Activated gamma-delta T cell treated with Interleukin-2 at 50 U/mL for 16 hours (primary cell): Measurements from ENCODE around the gene BLOC1S4.
"Not testable (repeated sequence)": the region's sequence is repeated elsewhere in the genome, so short reads cannot be mapped to it uniquely, and the experiment has no call there.

Source experiments
- DNase-seq: peaks from one replicate; pipeline ENCODE4 v3.0.0-alpha.2; 2020

Gene BLOC1S4

GRCh38 chr4:6716018-6716911 is at the start of gene BLOC1S4:
BLOC1S4 (plus strand) TSS chr4:6716174; CDS start chr4:6716210, 36 bp downstream.
- peak; percentile 86 for DNase-seq

GRCh38 chr4:6668391-6668790 is 47.6 kb upstream of the BLOC1S4 start:
- no peak for DNase-seq

GRCh38 chr4:6671648-6672047 is 44.3 kb upstream of the BLOC1S4 start:
- DNase-seq, result no peak

- DNase-seq, result no peak
These were observed 43.8 kb upstream of the BLOC1S4 start for GRCh38 chr4:6672131-6672530.

GRCh38 chr4:6672541-6673190 is 43.3 kb upstream of the BLOC1S4 start:
- not testable (repeated sequence) for DNase-seq

- peak; percentile 35 for DNase-seq
These were observed 42.7 kb upstream of the BLOC1S4 start for GRCh38 chr4:6673191-6673659.

GRCh38 chr4:6673660-6674499 is 42.1 kb upstream of the BLOC1S4 start:
- DNase-seq, result peak; percentile 91

GRCh38 chr4:6674500-6675149 is 41.3 kb upstream of the BLOC1S4 start:
- peak; percentile 65 for DNase-seq

GRCh38 chr4:6676722-6677558 is 39.0 kb upstream of the BLOC1S4 start:
- DNase-seq, result no peak

GRCh38 chr4:6680372-6681034 is 35.5 kb upstream of the BLOC1S4 start:
- DNase-seq, result no peak

- DNase-seq, result no peak
These were observed 34.8 kb upstream of the BLOC1S4 start for GRCh38 chr4:6681191-6681590.

- no peak for DNase-seq
These were observed 32.9 kb upstream of the BLOC1S4 start for GRCh38 chr4:6682862-6683590.

GRCh38 chr4:6684656-6685055 is 31.3 kb upstream of the BLOC1S4 start:
- no peak for DNase-seq

GRCh38 chr4:6686104-6686787 is 29.7 kb upstream of the BLOC1S4 start:
- DNase-seq, result no peak

GRCh38 chr4:6687947-6688878 is 27.8 kb upstream of the BLOC1S4 start:
- no peak for DNase-seq

- peak; percentile 79 for DNase-seq
These were observed 27.0 kb upstream of the BLOC1S4 start for GRCh38 chr4:6688879-6689505.

- no peak for DNase-seq
These were observed 26.4 kb upstream of the BLOC1S4 start for GRCh38 chr4:6689506-6689960.

GRCh38 chr4:6692379-6692778 is 23.6 kb upstream of the BLOC1S4 start:
- DNase-seq, result no peak
